ENCODE measurements around the gene OPRM1.

DNA sequence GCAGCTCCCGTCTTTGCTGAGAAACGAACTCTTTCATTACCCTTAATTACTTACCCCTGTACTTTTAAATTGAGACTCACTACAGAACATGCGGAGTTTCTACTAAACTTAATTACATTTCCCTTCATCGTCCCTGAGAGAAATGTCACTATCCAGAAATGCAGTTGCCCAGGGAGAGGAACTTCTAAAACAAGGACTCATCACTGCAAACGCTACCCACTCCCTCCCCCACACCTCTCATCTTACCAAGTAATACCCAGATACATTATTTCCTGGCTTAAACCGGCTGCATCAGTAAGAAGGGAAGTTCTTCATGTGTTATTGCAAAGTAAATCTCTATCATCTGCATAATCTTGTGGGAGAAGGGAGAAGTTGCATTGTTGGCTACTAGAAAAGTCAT lies 179.3 kb downstream of the OPRM1 start:
- TF ChIP-seq CTCF (IDR thresholded peaks at IDR 0.05 in 2 of 3, conservative IDR thresholded peaks at IDR 0.05 in 1 of 3; ENCODE audit: borderline replicate concordance in 1 of 3, insufficient read depth in 1 of 3, low read depth in 2 of 3, low read length in 2 of 3), result no peak
- no peak for TF ChIP-seq CEBPB (IDR thresholded peaks at IDR 0.05; ENCODE audit: low read depth)
- TF ChIP-seq SP1 (IDR thresholded peaks at IDR 0.05; ENCODE audit: low read depth), result no peak
- no peak for TF ChIP-seq YY1 (IDR thresholded peaks at IDR 0.05; ENCODE audit: extremely low read depth, insufficient replicate concordance, low read depth, low read length)
